HG02763 (cell line): ENCODE results near the gene FOXP2.
"Not testable (repeated sequence)": the region's sequence is repeated elsewhere in the genome, so short reads cannot be mapped to it uniquely, and the experiment has no call there.

Experiments
- ATAC-seq: cut with Tn5 transposase; IDR thresholded peaks from one replicate; pipeline ENCODE4 v1.9.1; 2021; ENCODE audit warnings: mild to moderate bottlenecking, moderate library complexity; ENCODE audit not compliant: unreplicated experiment

Gene FOXP2

DNA sequence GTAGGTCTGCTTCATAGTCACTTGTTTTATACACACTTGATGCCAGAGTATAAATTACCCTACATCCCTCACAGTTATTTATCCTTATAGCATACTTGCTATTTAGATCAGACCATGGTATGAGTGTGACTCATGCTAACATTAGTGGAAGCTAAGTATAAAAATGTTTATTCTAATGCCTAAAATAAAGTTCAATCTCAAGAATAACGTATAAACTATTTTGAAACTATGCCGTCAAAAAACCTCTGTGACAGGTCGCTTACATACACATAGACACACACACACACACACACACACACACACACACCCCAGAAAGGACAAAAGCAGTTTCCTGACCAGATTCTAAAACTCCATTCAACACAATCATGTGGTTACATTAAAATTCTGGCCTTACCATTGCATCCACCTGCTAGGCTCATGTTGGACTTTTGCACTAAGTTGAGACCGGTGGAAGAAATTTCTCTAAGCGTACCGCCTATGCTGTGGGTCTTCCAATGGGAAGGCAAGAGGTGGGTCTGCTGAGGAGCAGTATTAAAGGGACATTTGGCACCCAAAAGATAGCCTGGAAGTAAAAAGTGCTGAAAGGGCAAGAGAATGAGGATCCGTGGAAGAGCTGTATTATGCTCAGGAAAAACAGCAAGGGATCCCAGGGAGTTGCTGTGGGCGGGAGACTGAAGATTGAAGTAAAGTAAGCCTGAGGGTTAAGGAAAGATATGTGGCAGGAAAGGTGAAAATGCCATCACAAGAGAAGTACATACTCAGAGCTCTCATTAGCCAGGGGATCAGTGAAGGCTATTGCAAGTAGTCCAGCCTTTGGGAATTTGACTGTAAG, 5.0 kb downstream of the FOXP2 start:
- no peak for ATAC-seq

DNA sequence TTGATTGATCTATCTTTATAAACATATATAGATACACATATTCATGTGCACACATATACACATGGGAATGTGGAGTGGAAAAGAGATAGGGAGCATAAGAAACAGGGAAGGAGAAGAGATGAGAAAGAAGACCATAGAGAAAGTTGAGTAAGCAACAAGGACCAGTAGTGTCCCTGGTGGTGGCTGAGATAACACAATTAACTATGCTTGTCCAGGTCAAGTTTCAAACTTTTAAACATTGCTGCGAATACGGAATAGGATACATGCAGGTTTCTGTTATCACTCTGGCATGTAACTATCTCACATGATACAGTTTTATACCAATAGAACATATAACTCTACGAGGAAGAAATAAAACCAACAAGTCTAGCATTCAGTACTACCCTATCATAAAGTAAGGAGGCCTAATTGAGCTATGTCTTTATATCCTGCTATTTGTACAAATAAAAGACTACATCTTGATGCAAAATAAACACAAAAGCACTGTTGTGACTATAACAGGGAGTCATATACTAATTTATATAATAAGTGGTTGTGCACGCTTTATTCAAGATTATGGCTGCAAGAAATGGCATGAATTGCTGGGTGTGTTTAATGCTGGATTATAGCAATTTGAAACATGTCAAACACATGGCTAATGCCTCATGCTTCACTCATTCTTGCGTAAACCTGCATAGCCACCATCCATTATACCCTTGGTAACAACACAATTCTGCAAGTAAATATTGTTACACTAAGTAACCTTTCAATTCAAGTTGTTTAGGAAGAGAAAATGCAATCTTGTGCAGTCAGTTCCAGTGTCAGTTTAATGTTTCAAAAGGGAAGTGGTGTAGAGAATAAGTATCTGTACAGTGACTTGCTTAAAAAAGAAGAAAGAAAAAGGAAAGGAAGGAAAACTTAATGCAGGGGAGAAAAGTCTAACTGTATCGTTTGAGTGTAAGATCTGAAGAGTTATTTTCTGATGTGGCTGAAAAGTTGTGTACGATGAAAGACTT, 8.2 kb downstream of the FOXP2 start:
- ATAC-seq, result no peak

DNA sequence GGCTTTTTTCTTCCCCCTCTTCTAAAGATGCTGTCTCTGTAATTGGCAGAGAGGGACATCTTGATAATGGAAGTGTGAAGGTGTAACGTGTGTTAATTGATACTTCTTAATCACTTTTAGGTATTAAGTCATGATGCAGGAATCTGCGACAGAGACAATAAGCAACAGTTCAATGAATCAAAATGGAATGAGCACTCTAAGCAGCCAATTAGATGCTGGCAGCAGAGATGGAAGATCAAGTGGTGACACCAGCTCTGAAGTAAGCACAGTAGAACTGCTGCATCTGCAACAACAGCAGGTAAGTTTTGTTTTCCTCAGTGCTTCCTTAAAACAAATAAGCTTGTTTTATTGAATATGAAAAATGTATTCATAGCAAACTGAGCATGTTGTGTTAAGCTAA, 11.8 kb downstream of the FOXP2 start:
- no peak for ATAC-seq

DNA sequence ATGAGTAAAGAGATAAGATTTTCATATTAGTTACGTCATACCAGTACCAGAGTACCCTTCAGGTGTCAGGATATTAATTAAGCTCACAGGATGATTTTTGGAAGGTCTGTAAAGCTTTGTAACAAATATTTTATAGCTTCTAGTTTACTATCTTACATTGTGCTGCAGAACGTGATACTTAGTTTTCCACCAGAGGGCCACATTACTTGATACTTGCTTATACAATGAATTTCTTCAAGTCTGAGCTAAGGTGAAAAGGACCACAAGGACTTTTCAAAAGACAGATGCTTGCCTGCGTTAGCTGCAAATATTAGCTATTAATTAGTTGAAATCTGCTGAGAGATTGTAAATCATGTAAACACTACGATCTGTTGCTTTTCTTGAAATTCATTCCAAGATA, 12.2 kb downstream of the FOXP2 start:
- ATAC-seq, result no peak

DNA sequence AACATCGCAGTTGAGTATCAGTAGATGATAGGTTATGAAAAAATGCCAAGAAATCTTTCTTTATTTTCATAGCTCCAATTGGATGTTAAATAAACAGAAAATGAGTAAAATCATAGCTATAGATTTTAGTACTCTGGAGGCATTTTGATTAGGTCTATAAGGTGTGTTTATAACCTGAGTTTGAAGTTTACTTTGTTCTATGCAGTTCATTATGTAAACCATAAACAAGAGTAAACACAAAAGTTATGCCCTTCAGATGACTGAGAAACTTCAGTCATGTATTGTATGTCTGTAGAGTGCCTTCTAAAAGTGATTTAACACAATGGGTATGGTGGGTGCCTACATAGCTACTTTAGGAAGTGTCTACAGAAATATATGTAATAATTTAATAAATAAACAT, 13.6 kb downstream of the FOXP2 start:
- no peak for ATAC-seq

DNA sequence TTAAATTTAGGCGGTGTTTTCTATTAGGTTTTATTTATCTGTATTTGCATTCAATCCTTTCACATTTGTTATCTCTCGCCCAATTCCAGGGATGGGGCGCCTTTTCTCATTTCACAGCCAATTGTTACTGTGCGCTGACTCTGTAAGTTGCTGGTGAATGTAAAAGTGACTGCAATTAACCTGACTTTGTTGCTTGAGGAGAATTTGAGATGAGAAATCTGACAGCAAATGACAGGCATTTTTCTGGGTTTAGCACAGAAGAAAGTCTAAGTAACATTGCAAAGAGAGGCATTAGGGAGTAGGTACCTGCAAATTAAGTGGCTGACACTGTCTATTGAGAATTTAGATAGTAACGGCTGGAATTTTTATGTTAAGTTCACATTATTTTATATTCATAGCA, 16.6 kb downstream of the FOXP2 start:
- no peak for ATAC-seq

DNA sequence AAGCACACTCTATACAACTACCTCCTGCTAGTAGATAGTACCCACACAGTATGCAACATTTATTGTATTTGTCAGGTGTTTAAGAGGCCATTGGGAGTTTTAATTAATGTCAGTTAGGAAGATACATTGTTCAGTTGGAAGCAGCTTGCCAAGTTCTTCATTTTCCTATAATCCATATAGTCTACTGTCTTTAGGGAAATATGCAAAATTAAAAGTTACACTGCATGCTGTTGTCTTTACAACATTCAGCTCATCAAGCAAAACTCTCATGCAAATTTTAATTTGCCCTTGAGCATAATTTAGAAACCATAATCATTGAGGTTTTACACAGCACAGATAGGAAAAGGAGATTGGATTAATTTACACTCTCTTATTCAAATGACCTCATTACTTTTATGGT, 17.4 kb downstream of the FOXP2 start:
- ATAC-seq, result no peak

DNA sequence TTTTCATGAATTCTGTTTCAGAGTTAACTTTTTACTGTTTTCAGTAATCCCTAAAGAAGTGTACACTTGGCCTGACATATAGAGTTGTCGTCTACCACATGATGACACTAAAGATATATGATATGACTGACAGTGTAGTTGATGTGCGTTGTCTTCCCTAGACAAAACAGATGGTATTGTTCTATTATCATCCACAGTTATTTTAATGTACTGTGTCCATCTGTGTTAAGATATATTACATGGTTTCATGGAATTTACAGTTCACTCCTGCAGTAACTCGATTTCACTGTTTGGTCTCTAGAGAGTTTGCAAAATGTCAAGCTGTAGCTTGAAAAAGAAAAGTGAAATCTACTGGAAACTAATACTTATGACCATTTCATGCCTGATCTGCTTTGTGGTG, 18.1 kb downstream of the FOXP2 start:
- no peak for ATAC-seq

DNA sequence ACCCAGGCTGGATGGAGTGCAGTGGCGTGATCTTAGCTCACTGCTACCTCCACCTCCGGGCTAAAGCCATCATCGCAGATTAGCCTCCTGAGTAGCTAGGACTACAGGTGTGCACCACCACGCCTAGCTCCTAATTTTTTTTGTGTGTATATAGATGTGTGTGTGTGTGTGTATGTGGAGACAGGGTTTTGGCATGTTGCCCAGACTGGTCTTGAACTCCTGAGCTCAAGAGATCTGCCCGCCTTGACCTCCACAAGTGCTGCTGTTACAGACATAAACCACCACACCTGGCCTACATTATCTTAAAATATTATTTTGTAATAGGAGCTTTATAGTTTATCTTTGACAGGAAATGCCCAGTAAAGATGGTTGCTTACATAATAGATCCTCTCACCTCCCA, 25.0 kb downstream of the FOXP2 start:
- ATAC-seq, result no peak

DNA sequence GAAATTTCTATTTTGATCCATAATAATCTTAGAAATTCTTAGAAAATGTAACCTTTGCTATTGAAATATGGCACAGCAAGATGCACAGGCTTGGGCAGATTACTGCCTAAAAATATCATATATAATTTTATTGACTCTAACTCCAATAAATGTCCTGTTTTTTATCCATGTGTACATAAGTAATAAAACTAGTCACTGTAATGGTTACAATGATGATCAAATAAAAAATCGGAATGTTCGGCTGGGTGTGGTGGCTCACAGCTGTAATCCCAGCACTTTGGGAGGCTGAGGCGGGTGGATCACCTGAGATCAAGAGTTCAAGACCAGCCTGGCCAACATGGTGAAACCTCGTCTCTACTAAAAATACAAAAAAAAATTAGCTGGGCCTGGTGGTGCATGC, 26.3 kb downstream of the FOXP2 start:
- not testable (repeated sequence) for ATAC-seq

DNA sequence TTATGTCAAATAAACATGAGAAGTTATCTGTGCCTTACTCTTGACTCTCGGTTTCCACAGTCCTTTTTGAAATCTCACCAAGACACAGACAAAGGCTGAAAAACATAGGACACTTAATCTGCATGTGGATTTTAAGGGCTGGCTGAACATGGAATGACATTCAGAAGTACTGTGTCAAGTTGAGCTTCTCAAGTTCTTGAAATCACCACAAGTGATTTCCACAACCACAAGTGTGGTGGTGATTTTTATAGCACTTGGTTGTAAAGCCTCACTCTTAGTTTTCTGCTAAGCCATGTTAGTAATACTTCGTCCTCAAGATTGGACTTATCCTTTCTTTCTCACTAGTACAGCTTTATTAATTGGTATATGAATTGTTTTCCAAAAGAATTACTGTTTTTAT, 29.6 kb downstream of the FOXP2 start:
- ATAC-seq, result no peak

DNA sequence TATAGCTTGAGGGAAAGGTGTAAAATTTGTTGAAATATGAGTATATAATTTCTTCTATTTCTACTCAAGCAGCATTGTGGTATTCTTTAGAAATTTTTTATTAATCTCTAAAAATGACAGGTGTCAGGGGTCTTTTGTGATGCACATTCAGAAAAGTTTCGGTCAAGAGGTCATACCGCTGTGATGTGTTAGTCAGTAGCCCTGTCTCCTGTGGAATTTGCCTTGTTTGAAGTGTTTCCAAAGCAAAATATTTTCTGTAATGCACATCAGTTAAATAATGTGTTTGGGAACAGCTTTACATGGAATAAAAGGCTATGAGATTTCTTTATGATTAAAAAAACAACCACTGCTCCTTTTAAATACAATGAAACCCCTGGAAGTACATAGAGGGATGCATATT, 35.8 kb downstream of the FOXP2 start:
- no peak for ATAC-seq

DNA sequence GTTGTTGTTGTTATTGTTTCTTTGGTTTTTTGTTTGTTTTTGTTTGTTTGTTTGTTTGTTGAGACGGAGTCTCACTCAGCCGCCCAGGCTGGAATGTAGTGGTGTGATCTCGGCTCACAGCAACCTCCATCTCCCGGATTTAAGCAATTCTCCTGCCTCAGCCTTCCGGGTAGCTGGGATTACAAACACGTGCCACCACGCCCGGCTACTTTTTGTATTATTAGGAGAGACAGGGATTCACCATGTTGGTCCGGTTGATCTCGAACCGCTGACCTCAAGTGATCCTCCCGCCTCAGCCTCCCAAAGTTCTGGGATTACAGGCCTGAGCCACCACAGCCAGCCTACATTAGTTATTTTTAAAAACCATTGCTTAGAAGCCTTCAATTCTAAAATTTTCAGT, 45.0 kb downstream of the FOXP2 start:
- ATAC-seq, result no peak

DNA sequence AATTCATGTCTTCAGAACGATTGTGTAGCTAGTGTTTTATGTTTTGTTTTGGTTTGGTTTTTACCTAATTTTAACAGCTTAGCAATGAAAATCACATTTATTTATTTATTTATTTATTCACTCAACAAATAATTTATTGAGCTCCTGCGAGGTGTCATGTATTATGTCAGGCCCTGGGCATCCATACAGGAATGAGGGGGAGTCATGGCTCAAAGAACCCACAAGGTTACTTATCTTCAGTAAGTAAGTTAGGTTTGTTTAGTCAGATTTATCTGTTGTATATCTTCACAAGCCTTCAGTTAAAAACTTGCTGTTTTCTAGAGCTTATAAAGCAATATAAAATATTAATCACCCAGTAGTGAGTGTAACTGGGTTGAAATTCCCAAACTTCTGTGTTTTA, 45.4 kb downstream of the FOXP2 start:
- no peak for ATAC-seq

DNA sequence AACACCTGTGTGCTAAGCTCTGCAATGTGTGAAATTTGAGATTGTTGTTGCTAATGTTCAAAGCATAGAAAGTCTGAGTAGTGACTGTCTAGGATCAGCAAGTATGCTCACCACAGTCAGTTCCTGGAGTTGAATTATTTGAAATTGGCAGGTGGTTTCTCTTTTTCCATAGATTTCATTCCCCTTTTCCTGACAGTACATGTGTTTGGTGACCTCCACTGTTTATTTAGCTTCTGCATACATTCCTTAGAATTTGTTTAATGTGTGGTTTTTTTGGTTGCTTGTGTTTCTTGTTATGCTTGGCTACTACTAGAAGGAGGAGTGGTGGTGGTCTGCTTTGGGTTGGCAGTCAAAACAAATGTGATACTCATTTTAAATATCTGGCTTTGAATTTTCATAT, 52.3 kb downstream of the FOXP2 start:
- ATAC-seq, result no peak

DNA sequence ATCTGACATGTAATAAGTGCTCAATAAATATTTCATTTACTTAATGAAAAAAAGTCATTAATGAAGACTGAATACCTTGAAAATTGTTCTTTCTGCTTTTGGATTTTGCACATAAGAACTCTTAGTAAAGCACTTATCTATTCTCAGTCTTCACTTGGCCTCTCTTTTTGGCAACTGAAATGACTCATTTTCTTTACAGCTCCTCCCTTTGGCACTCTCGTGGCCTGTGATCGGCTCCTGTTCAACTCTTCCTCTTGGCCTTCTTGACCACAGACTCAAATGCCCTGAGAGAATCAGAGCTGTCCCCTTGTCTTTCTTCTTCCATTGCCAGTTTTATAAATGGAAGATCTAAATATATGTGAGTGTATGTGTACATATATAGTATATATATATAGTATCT, 54.2 kb downstream of the FOXP2 start:
- ATAC-seq, result no peak

DNA sequence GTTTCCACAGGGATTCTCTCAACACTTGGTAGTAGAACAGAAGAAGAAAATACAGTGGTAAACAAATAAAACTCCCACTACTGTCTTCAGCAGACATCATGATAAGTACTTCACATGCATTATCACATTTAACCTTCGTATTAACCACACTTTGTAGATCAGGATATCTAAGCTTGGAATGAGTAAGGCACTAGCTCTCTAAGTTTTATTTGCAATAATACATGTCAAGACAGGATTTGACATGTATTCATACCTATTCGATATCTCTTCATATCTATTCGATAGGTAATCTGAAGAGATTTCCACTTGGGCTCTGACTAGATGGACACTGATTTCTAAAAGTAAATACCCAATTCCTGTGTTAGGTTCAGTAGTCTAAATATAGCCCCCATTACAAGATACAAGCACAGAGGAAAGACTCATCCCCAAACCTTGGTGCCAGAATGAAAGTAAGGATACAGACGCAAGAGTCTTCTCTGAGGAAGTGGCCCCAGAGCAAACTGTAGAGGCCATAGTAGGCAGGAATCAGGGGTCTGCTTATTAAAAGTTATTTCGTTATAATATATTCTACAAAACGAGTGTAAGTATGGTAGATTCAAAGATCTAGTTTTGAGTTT, 58.4 kb downstream of the FOXP2 start:
- ATAC-seq, result no peak

DNA sequence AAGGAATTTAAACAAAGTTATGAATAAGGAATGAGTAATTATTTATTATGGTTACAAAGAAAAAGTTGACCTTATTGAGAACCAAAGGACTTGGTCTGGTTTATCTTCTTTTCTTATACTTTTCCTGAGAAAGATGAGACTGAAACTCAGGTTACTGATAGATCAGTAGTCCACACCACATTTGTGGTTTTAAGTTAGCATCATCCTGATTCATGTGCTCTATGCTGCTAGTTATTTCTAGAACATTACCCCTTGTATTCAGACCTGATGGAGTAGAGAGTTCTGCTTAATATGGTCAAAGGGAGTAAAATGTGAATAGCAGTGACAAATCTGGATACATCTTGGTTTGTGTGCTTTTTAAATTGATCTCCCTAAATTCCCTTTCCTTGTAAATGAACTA, 63.8 kb downstream of the FOXP2 start:
- ATAC-seq, result no peak

DNA sequence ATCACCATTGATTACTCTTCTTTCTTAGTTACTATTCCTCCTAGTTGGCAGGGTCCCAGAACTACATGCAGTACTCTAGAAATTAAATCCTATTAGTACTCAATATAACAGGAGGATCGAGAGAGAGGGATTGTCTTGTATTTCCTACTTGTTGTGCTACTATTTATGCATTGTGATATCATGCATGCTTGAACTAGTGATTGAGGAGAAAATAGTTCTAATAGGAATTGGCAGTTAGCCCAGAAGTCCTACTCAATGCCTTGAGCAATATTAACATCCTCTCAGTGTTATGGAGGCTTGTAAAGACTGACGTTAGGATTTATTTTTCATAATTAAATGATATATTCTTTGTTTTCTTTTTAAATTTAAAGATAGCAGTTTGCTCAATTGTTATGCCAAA, 67.4 kb downstream of the FOXP2 start:
- no peak for ATAC-seq

DNA sequence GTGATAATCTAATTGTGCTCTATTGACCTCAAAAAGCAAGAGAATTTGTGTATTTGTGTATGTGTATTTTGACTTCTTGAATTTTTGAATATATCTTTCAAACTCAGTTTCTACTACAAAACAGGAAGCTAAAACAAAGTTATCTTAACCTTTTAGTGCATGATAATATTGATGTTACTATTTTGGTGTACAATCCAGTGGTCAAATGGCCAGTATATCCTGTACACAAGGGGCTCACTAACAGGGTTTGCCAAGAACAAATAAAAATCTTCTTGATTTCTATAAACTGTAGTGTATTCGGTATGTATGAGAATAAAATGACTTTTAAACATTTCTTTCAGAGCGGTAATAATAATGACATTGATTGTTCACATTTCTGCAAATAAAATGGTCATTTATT, 69.6 kb downstream of the FOXP2 start:
- no peak for ATAC-seq

DNA sequence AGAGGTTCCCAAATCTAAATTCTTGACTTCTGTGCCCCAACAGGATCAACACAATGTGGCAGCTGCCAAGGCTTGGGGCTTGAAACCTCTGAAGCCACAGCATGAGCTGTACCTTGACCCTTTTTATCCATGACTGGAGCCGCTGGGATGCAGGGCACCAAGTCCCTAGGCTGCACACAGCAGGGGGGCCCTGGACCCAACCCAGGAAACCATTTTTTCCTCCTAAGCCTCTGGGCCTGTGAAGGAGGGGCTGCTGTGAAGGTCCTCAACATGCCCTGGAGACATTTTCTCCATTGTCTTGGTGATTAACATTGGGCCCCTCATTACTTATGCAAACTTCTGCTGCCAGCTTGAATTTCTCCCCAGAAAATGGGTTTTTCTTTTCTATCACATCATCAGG, 72.6 kb downstream of the FOXP2 start:
- ATAC-seq, result no peak

DNA sequence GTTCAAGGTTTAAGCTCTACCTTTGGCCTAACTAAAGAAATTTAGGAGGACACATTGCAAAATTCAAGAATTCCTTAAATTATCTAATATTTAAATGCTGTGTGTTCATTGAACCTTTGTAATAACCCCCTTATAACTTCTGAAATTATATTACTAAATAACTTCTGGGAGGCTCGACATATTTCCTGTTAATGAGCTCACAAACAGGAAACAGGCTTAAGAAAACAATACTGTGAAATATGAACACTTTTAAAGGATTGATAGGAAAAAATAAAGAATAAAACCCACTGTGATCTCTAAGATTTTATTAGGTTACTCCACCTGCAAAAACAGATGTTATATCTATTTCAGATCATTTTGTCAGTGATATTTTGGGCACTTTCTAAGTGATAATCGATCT, 74.1 kb downstream of the FOXP2 start:
- no peak for ATAC-seq
